Gastroesophageal sphincter (tissue), 3 donors: Measurements from ENCODE around the gene MAP1LC3A.

ENCODE experiments used
- CTCF ChIP-seq, 4 experiments: fragments of 200-600 bp in 2 of 4; fragments of 450-650 bp in 2 of 4; sonication (generic) in 1 of 4; IDR thresholded peaks; one replicate each; pipeline ENCODE4 v1.5.1; 2017 to 2019; ENCODE audit warnings: antibody characterized with exemption in 4 of 4, mild to moderate bottlenecking in 2 of 4, moderate library complexity in 2 of 4
- EP300 ChIP-seq: sonication (generic); formaldehyde crosslinking; IDR thresholded peaks from one replicate; pipeline ENCODE4 v1.6.1; 2017; ENCODE audit warnings: antibody characterized with exemption, mild to moderate bottlenecking
- POLR2A ChIP-seq, 2 donors: fragments of 450-650 bp; IDR thresholded peaks; one replicate each; pipeline ENCODE4 v1.6.1; 2017; ENCODE audit warnings: antibody characterized with exemption in 2 of 2, mild to moderate bottlenecking in 2 of 2, moderate library complexity in 1 of 2
- POLR2AphosphoS5 ChIP-seq: sonication (generic); formaldehyde crosslinking; IDR thresholded peaks from one replicate; pipeline ENCODE4 v1.6.1; 2017; ENCODE audit warnings: antibody characterized with exemption

DNA sequence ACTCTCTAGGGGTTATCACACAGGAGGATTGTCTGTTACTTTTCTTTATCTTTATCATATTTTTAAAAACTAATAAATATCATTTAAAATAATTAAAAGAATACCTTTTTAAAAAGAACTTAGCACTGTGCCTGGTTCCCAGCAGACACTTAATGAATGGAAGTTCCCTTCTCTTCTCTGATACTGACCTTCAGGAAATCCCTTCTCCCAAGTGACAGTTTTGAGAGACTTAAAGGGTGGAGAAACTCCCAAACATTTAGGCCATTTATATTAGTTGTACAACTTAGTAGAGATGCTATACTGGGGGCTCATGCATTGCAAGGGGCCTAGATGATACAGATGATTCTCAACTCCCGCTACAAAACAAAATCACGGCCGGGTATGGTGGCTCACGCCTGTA lies 18.5 kb downstream of the MAP1LC3A start:
- TF ChIP-seq CTCF (IDR thresholded peaks at IDR 0.05) (no peak), POLR2A (IDR thresholded peaks at IDR 0.05) (no peak), EP300 (no peak), POLR2AphosphoS5 (no peak)
